Astrocyte (in vitro differentiated cells and primary cell): ENCODE data around the gene SPTB. TPM values are rescaled to one million over a fixed set of nuclear protein-coding genes. Genes with fewer than 3 reads are reported as not detected.
A peak's percentile ranks its signal among the peaks of the same experiment; 100 is the strongest.
"Not testable (repeated sequence)": the region's sequence is repeated elsewhere in the genome, so short reads cannot be mapped to it uniquely, and the experiment has no call there.

Experiments used
- DNase-seq: peaks from one replicate; pipeline ENCODE4 v3.0.0-alpha.2; 2010; ENCODE audit warnings: low read depth
- FAIRE-seq: peaks from 2 replicates; lab custom pipeline; 2011; peaks lifted over from hg19 to GRCh38; lab: Jason Lieb, UNC
- H2AFZ ChIP-seq: 2 replicates; pipeline ENCODE4 v1.6.0; 2012; ENCODE audit warnings: low read depth, low read length, inconsistent platforms
- H3K27ac ChIP-seq: 2 replicates; pipeline ENCODE4 v1.5.1; 2011; ENCODE audit warnings: low read depth, low read length, inconsistent platforms
- H3K27me3 ChIP-seq: 2 replicates; pipeline ENCODE4 v1.6.0; 2011; ENCODE audit warnings: low read length, inconsistent platforms; ENCODE audit not compliant: insufficient read depth
- H3K36me3 ChIP-seq: 2 replicates; pipeline ENCODE4 v1.5.1; 2011; ENCODE audit warnings: low read length, inconsistent platforms; ENCODE audit not compliant: insufficient read depth
- H3K4me1 ChIP-seq: 2 replicates; pipeline ENCODE4 v1.5.1; 2011; ENCODE audit warnings: low read length, inconsistent platforms; ENCODE audit not compliant: insufficient read depth
- H3K4me2 ChIP-seq: 2 replicates; pipeline ENCODE4 v1.6.0; 2012; ENCODE audit warnings: low read length, inconsistent platforms
- H3K4me3 ChIP-seq: 2 replicates; pipeline ENCODE4 v1.5.1; 2011; ENCODE audit warnings: low read depth, mild to moderate bottlenecking, low read length, inconsistent platforms; ENCODE audit not compliant: insufficient read depth
- H3K79me2 ChIP-seq: 2 replicates; pipeline ENCODE4 v1.6.0; 2012; ENCODE audit warnings: mild to moderate bottlenecking, low read length, inconsistent platforms; ENCODE audit not compliant: insufficient read depth
- H3K9ac ChIP-seq: 2 replicates; pipeline ENCODE4 v1.6.0; 2012; ENCODE audit warnings: mild to moderate bottlenecking, low read length, inconsistent platforms
- H3K9me3 ChIP-seq: 2 replicates; pipeline ENCODE4 v1.5.1; 2012; ENCODE audit warnings: low read depth, mild to moderate bottlenecking, low read length, inconsistent platforms; ENCODE audit not compliant: insufficient read depth
- H4K20me1 ChIP-seq: 2 replicates; pipeline ENCODE4 v1.6.0; 2012; ENCODE audit warnings: low read length, inconsistent platforms; ENCODE audit not compliant: insufficient read depth
- H3K27ac Mint-ChIP-seq: one replicate; pipeline ENCODE4 v1.8.0; 2021; ENCODE audit warnings: mild to moderate bottlenecking, mixed read lengths; ENCODE audit not compliant: unreplicated experiment
- H3K27me3 Mint-ChIP-seq: one replicate; pipeline ENCODE4 v1.8.0; 2021; ENCODE audit warnings: low read depth, mixed read lengths; ENCODE audit not compliant: unreplicated experiment
- H3K36me3 Mint-ChIP-seq: one replicate; pipeline ENCODE4 v1.8.0; 2021; ENCODE audit warnings: low read depth, mixed read lengths; ENCODE audit not compliant: unreplicated experiment
- H3K4me1 Mint-ChIP-seq: one replicate; pipeline ENCODE4 v1.8.0; 2021; ENCODE audit warnings: low read depth, mixed read lengths; ENCODE audit not compliant: unreplicated experiment
- H3K4me3 Mint-ChIP-seq: one replicate; pipeline ENCODE4 v1.8.0; 2021; ENCODE audit warnings: mild to moderate bottlenecking, moderate library complexity, mixed read lengths; ENCODE audit not compliant: unreplicated experiment
- H3K9me3 Mint-ChIP-seq: one replicate; pipeline ENCODE4 v1.8.0; 2021; ENCODE audit warnings: mild to moderate bottlenecking, mixed read lengths; ENCODE audit not compliant: unreplicated experiment
- EZH2 ChIP-seq: IDR thresholded peaks from 2 replicates; pipeline ENCODE4 v1.6.1; 2012; ENCODE audit warnings: mild to moderate bottlenecking, low read length, inconsistent platforms; ENCODE audit not compliant: insufficient read depth
- total RNA-seq: library from RNA; stranded (reverse); gene quantifications from 2 replicates; pipeline ENCODE4 v1.2.1, GENCODE V29; 2021
- TF ChIP-seq, protein P1 (sequence below): IDR thresholded peaks from 2 replicates; pipeline ENCODE4 v1.5.1; 2011; ENCODE audit warnings: low read depth, mild to moderate bottlenecking, inconsistent platforms, low read length, moderate library complexity; ENCODE audit not compliant: insufficient read depth

Gene SPTB
- total RNA-seq, 1 donor from 2014 or later = 0.32 TPM

DNA sequence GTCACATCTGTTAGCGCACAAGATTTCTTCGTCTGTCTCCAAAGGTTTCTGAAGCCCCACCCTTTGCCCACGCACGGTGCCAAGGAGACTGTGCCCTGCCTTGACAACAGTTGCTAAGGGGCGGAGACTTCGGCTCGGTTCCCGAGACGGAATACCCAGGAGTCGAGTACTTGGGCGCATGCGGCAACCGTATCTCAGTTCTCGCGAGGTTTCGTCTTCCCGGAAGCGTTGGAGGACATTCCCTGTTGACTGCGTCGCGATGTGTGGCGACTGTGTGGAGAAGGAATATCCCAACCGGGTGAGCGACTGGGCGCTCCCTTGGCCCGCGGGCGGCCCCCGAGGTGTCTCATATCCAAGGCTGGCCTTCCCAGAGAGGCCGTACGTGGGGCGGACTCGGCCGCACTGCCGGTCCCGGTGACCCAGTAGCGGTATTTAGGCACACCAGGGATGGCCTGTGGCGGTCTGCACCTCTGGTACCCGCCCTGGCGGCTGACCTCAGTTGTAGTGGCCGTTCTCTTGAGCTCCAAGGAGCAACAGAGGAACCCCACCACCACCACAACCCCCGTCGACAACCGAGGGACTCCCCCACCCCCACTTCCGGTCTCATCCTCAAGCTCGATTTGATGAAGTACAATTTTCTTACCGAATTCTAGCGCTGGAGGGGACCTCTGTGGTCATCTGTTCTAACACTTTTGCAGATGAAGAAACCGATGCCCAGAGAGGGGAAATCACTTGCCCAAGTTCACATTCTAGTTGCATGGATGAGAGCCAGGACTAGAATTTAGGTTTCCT lies 34.7 kb upstream of the SPTB start, which contains the start of gene CHURC1:
TSS of gene CHURC1 (plus strand) at position 219 of the 792 bp plus-strand sequence. CDS start at position 260, 41 bp downstream.
- Histone ChIP-seq H4K20me1 (peaks cover 18% of the 10 kb centered on the region), H3K4me3 (peak within 1 kb of the TSS; percentile 95), H3K4me1 (peaks cover 18% of the 10 kb centered on the region), H3K36me3 (no peaks in the 10 kb centered on the region), H3K9me3 (no peaks in the 10 kb centered on the region), H3K27ac (peak within 1 kb of the TSS; percentile 98), H3K79me2 (peaks cover 41% of the 10 kb centered on the region), H2AFZ (peak within 1 kb of the TSS; percentile 72), H3K4me2 (peak within 1 kb of the TSS; percentile 91), H3K9ac (peak within 1 kb of the TSS; percentile 99), H3K27me3 (peaks cover 10% of the 10 kb centered on the region)
- peak within 1 kb of the TSS; percentile 83 for H3K27ac Mint-ChIP-seq
- peaks cover 2% of the 10 kb centered on the region for H3K36me3 Mint-ChIP-seq
- TF ChIP-seq EZH2 = no peak
- TF ChIP-seq, protein P1, sequence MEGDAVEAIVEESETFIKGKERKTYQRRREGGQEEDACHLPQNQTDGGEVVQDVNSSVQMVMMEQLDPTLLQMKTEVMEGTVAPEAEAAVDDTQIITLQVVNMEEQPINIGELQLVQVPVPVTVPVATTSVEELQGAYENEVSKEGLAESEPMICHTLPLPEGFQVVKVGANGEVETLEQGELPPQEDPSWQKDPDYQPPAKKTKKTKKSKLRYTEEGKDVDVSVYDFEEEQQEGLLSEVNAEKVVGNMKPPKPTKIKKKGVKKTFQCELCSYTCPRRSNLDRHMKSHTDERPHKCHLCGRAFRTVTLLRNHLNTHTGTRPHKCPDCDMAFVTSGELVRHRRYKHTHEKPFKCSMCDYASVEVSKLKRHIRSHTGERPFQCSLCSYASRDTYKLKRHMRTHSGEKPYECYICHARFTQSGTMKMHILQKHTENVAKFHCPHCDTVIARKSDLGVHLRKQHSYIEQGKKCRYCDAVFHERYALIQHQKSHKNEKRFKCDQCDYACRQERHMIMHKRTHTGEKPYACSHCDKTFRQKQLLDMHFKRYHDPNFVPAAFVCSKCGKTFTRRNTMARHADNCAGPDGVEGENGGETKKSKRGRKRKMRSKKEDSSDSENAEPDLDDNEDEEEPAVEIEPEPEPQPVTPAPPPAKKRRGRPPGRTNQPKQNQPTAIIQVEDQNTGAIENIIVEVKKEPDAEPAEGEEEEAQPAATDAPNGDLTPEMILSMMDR = no peak
- H3K9me3 Mint-ChIP-seq = no peaks in the 10 kb centered on the region
- peak; percentile 92 for DNase-seq
- H3K4me3 Mint-ChIP-seq = peak within 1 kb of the TSS; percentile 83
- no peaks in the 10 kb centered on the region for H3K27me3 Mint-ChIP-seq
- H3K4me1 Mint-ChIP-seq = peaks cover 19% of the 10 kb centered on the region
- peak; percentile 83 for FAIRE-seq

DNA sequence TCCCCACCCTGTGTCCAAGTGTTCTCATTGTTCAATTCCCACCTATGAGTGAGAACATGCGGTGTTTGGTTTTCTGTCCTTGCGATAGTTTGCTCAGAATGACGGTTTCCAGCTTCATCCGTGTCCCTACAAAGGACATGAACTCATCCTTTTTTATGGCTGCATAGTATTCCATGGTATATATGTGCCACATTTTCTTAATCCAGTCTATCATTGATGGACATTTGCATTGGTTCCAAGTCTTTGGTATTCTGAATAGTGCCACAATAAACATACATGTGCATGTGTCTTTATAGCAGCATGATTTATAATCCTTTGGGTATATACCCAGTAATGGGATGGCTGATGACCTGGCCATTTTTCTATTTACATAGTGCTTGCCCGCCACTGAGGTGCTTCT lies 33.8 kb upstream of the SPTB start:
- Histone ChIP-seq H3K79me2 (peaks cover 38% of the 10 kb centered on the region), H3K27me3 (peaks cover 13% of the 10 kb centered on the region), H3K4me2 (peak overlapping the region; percentile 91), H3K4me3 (peak overlapping the region; percentile 95), H3K4me1 (peaks cover 18% of the 10 kb centered on the region), H4K20me1 (peaks cover 15% of the 10 kb centered on the region)
- not testable (repeated sequence) for H3K27ac ChIP-seq, H3K9ac ChIP-seq, DNase-seq, H3K9me3 ChIP-seq, H3K27me3 Mint-ChIP-seq, FAIRE-seq, H2AFZ ChIP-seq, H3K36me3 ChIP-seq, H3K9me3 Mint-ChIP-seq, H3K36me3 Mint-ChIP-seq
- H3K4me3 Mint-ChIP-seq = peak overlapping the region; percentile 83
- H3K27ac Mint-ChIP-seq = peak overlapping the region; percentile 83
- H3K4me1 Mint-ChIP-seq = peaks cover 15% of the 10 kb centered on the region

DNA sequence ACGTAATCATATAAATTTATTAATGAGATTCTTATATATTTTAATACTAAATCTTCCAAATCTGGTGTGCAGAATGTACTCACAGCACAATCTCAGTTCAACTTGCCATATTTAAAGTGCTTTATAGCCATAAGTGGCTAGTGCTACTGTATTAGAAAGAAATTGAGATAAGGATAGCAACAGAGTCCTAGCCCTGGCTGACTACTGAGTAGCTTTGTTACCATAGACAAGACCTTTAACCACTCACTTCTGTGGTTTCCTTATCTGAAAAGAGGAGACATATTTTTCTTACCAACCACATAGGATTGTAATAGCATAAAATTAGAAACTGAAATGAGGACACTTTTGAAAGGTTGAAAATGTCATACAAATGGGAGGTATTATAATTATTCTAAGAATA lies 32.6 kb upstream of the SPTB start:
- TF ChIP-seq, protein P1 = no peak
- no peak for TF ChIP-seq EZH2
- FAIRE-seq (no peak), DNase-seq (peak; percentile 46)
- H2AFZ ChIP-seq = no peak overlapping the region
- Mint-ChIP-seq H3K9me3 (no peaks in the 10 kb centered on the region), H3K27ac (no peak overlapping the region), H3K4me1 (peaks cover 6% of the 10 kb centered on the region), H3K27me3 (no peaks in the 10 kb centered on the region), H3K4me3 (no peak overlapping the region), H3K36me3 (peaks cover 2% of the 10 kb centered on the region)
- H3K4me3 ChIP-seq = no peak overlapping the region
- peaks cover 18% of the 10 kb centered on the region for H3K4me1 ChIP-seq
- no peak overlapping the region for H3K4me2 ChIP-seq
- H3K9ac ChIP-seq = no peak overlapping the region
- H3K27ac ChIP-seq = no peak overlapping the region
- no peaks in the 10 kb centered on the region for H3K9me3 ChIP-seq
- peaks cover 11% of the 10 kb centered on the region for H4K20me1 ChIP-seq
- peaks cover 13% of the 10 kb centered on the region for H3K27me3 ChIP-seq
- H3K79me2 ChIP-seq = peaks cover 26% of the 10 kb centered on the region
- no peaks in the 10 kb centered on the region for H3K36me3 ChIP-seq
